Tibial artery (tissue), 4 donors: ENCODE data around the gene TFCP2.
"Not testable (repeated sequence)": the region's sequence is repeated elsewhere in the genome, so short reads cannot be mapped to it uniquely, and the experiment has no call there.

Experiments used
- DNase-seq, 2 donors: peaks; one replicate each; pipeline ENCODE4 v3.0.0-alpha.2; 2019
- H3K27ac ChIP-seq, 2 donors: fragments of 200-600 bp; sonication (generic) in 1 of 2; 1 replicate in 1 of 2; 2 replicates in 1 of 2; pipeline ENCODE4 v1.5.1; 2018 to 2019; ENCODE audit warnings: mild to moderate bottlenecking in 1 of 2
- H3K27me3 ChIP-seq, 2 donors: fragments of 200-600 bp; sonication (generic) in 1 of 2; one replicate each; pipeline versions ENCODE4 v1.5.1 to v1.6.0; 2016 to 2019
- H3K36me3 ChIP-seq, 3 donors: fragments of 200-600 bp; sonication (generic) in 2 of 3; one replicate each; pipeline ENCODE4 v1.5.1; 2016 to 2019; ENCODE audit warnings: mild to moderate bottlenecking in 2 of 3
- H3K4me1 ChIP-seq, 4 donors: fragments of 200-600 bp; sonication (generic) in 2 of 4; 1 replicate in 3 of 4; 2 replicates in 1 of 4; pipeline ENCODE4 v1.5.1; 2016 to 2019
- H3K4me3 ChIP-seq, 2 donors: fragments of 200-600 bp; sonication (generic) in 1 of 2; 1 replicate in 1 of 2; 2 replicates in 1 of 2; pipeline ENCODE4 v1.5.1; 2018 to 2019; ENCODE audit warnings: mild to moderate bottlenecking in 2 of 2
- H3K9me3 ChIP-seq, 3 donors: fragments of 200-600 bp; sonication (generic) in 1 of 3; one replicate each; pipeline ENCODE4 v1.5.1; 2016 to 2019
- intact Hi-C: fragments of 100-400 bp; cut with DNase I; formaldehyde crosslinking; loops from one replicate; pipeline ENCODE4 v1.15.0; 2023; ENCODE audit warnings: low total_unique reads
- TF ChIP-seq, protein P1 (sequence below), 2 experiments: fragments of 200-600 bp in 1 of 2; fragments of 450-650 bp in 1 of 2; IDR thresholded peaks; one replicate each; pipeline ENCODE4 v1.5.1; 2017 to 2019; ENCODE audit warnings: antibody characterized with exemption in 2 of 2, mild to moderate bottlenecking in 1 of 2, moderate library complexity in 1 of 2

TFCP2 gene

DNA sequence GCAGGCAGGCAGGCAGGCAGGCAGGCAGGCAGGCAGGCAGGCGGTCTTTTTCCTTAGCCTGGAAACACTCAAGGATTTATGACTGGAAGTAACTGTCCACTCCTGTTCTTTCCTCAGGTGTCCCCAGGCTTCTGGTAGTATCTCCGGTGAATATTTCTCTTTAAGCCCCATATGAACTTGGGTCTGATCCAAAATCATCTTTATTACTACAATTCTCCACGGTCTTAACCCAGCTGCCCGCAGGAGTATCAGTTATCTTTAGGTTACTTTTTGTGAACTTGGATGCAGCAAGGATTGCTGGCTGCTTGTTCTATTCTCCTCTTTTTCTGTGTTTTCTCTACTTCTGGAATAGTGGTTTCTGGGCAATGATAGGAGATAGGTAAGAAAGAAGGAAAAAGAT is 92.8 kb downstream of the TFCP2 start:
- DNase-seq: no peak
- Histone ChIP-seq H3K27me3 (no peaks in the 10 kb centered on the region), H3K36me3 (no peaks in the 10 kb centered on the region), H3K4me1 (peaks cover 0 to 62% (median 28%) of the 10 kb centered on the region in 4 donors), H3K4me3 (no peak overlapping the region), H3K27ac (no peak overlapping the region), H3K9me3 (no peaks in the 10 kb centered on the region)
- TF ChIP-seq, protein P1, sequence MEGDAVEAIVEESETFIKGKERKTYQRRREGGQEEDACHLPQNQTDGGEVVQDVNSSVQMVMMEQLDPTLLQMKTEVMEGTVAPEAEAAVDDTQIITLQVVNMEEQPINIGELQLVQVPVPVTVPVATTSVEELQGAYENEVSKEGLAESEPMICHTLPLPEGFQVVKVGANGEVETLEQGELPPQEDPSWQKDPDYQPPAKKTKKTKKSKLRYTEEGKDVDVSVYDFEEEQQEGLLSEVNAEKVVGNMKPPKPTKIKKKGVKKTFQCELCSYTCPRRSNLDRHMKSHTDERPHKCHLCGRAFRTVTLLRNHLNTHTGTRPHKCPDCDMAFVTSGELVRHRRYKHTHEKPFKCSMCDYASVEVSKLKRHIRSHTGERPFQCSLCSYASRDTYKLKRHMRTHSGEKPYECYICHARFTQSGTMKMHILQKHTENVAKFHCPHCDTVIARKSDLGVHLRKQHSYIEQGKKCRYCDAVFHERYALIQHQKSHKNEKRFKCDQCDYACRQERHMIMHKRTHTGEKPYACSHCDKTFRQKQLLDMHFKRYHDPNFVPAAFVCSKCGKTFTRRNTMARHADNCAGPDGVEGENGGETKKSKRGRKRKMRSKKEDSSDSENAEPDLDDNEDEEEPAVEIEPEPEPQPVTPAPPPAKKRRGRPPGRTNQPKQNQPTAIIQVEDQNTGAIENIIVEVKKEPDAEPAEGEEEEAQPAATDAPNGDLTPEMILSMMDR (IDR thresholded peaks at IDR 0.05): no peak
- intact Hi-C loops: no loop called here

DNA sequence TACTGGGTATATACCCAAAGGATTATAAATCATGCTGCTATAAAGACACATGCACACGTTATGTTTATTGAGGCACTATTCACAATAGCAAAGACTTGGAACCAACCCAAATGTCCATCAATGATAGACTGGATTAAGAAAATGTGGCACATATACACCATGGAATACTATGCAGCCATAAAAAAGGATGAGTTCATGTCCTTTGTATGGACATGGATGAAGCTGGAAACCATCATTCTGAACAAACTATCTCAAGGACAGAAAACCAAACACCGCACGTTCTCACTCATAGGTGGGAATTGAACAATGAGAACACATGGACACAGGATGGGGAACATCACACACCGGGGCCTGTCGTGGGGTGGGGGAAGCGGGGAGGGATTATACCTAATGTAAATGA is 94.1 kb downstream of the TFCP2 start:
- H3K9me3 ChIP-seq, intact Hi-C loops: not testable (repeated sequence)
- peaks cover 0 to 62% (median 28%) of the 10 kb centered on the region in 4 donors for H3K4me1 ChIP-seq

DNA sequence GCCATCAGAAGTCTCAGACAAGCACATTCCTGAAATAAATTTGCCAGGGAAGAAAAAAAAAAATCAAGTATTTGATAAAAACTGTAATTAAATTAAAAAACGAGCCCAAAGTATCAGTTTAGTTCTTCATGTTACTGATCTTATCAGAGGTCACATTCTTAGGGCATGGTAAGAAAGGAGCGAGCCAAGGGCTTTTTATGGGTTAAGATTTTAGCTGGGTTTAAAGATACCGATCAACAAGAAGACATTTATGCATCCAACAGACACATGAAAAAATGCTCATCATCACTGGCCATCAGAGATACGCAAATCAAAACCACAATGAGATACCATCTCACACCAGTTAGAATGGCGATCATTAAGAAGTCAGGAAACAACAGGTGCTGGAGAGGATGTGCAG is 94.6 kb downstream of the TFCP2 start:
- H3K27ac ChIP-seq, H3K36me3 ChIP-seq, H3K4me3 ChIP-seq, H3K9me3 ChIP-seq, H3K27me3 ChIP-seq, DNase-seq, intact Hi-C loops: not testable (repeated sequence)
- H3K4me1 ChIP-seq: peaks cover 0 to 60% (median 28%) of the 10 kb centered on the region in 4 donors

More for the DNA sequence above, 94.1 kb downstream of the TFCP2 start:
- not testable (repeated sequence) for DNase-seq, H3K27ac ChIP-seq, H3K36me3 ChIP-seq, H3K27me3 ChIP-seq, H3K4me3 ChIP-seq

DNA sequence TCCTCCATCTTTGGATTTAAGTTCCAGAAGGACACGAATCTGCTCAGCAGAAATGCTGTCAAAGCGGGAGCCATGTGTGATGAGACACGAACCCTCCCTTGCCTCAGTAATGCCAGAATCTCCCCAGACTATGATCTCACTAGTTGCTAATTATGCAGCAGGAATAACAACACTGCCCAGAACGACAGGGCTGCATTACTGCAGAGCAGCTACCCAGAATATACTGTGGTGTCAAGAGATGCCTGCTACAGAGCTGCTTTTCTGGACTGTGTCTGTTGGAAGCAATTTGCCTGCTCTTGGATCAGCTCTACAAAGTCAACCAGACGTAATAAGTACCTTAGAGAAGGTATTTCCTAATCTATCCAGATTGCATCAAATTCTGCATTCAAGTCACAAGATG is 95.0 kb downstream of the TFCP2 start:
- TF ChIP-seq, protein P1 (IDR thresholded peaks at IDR 0.05): no peak
- Histone ChIP-seq H3K4me3 (no peak overlapping the region), H3K27me3 (no peaks in the 10 kb centered on the region), H3K36me3 (peaks cover 9 to 13% (median 13%) of the 10 kb centered on the region in 3 donors), H3K9me3 (no peaks in the 10 kb centered on the region), H3K4me1 (peaks cover 0 to 60% (median 28%) of the 10 kb centered on the region in 4 donors), H3K27ac (no peak overlapping the region)
- no peak for DNase-seq
- intact Hi-C loops: no loop called here

DNA sequence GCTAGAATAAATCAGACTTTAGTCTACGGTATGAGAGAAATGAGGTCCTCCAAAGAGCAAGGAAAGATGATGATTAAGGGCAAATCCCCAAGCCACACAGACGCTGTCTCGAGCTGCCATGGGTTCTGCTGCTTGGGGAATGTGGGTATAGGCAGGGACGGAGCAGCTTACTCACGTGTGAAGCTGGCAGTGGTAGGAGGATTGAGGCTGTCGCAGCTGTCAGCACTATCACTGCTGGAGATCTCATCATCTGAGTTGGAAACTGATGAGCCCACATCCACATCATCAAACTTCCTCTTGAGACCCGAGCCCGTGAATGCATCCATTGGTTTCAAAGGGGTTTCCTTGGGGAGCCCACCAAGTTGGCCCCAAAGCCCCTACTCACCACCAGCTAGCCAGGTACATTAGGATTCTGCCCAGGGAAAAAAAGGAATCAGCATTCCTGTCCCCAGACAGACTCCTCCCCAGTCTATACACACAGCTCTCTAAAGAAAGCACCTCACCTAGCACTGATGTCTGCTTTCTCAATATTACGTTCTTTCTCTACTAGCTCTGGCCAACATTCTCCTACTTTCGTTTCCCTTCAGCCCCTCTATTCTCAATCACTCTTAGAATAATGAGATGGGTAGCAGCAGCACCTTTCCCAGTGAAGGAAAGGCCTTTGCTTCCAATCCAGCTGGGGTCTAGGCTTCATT is 96.6 kb downstream of the TFCP2 start:
- Histone ChIP-seq H3K4me1 (peaks cover 0 to 50% (median 19%) of the 10 kb centered on the region in 4 donors), H3K4me3 (no peak overlapping the region), H3K9me3 (no peaks in the 10 kb centered on the region), H3K27ac (no peak overlapping the region), H3K36me3 (peaks cover 20 to 27% (median 26%) of the 10 kb centered on the region in 3 donors), H3K27me3 (no peaks in the 10 kb centered on the region)
- TF ChIP-seq, protein P1 (IDR thresholded peaks at IDR 0.05): no peak
- intact Hi-C loops: no loop called here
- DNase-seq: no peak

DNA sequence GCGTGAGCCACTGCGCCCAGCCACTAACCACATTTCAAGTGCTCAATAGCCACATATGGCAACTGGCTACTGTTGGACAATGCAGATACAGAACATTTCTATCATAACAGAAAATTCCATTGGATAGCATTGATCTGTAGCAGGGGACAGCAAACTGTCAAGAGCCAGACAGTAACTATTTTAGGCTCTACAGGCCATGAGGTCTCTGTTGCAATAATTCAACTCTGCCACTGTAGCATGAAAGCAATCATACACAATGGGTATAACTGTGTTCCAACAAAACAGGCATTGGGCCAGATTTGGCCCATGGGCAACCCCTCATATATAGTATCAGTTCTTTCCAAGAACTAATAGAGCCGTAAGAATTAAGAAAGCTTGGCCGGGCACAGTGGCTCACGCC is 97.5 kb downstream of the TFCP2 start:
- H3K4me1 ChIP-seq: peaks cover 0 to 40% (median 17%) of the 10 kb centered on the region in 4 donors
- intact Hi-C loops: no loop called here
- H3K9me3 ChIP-seq: no peaks in the 10 kb centered on the region
- no peak for DNase-seq
- H3K4me3 ChIP-seq: no peak overlapping the region
- TF ChIP-seq, protein P1 (IDR thresholded peaks at IDR 0.05): no peak
- no peak overlapping the region for H3K27ac ChIP-seq
- H3K36me3 ChIP-seq: peaks cover 28 to 37% (median 36%) of the 10 kb centered on the region in 3 donors
- no peaks in the 10 kb centered on the region for H3K27me3 ChIP-seq
